Naive thymus-derived CD4-positive, alpha-beta T cell (primary cell): ENCODE data around the gene SUFU. TPM values are rescaled to one million over a fixed set of nuclear protein-coding genes. Genes with fewer than 3 reads are reported as not detected.
A peak's percentile ranks its signal among the peaks of the same experiment; 100 is the strongest.

ENCODE experiments used
- ATAC-seq: fragments of 150-1000 bp; cut with Tn5 transposase; 2 replicates; pipeline ENCODE4 v1.10.0; 2021; ENCODE audit warnings: mild to moderate bottlenecking, moderate library complexity
- CTCF ChIA-PET: fragments of 350-600 bp; sonication (Branson Sonifier 250); formaldehyde crosslinking; loops from one replicate; lab custom pipeline; 2021; ENCODE audit warnings: antibody characterized with exemption; lab: Charles Lee
- POLR2A ChIA-PET: fragments of 350-600 bp; sonication (Branson Sonifier 250); formaldehyde crosslinking; loops from one replicate; lab custom pipeline; 2021; ENCODE audit warnings: antibody characterized with exemption, inconsistent platforms; lab: Charles Lee
- DNase-seq, 9 donors: peaks; one replicate each; pipeline versions ENCODE4 v3.0.0 to v3.0.0-alpha.2; 2020 to 2022; ENCODE audit warnings: mixed read lengths in 1 of 9
- H3K27ac ChIP-seq: one replicate; pipeline ENCODE4 v1.7.0; 2013; ENCODE audit warnings: mild to moderate bottlenecking, low read depth, low read length, moderate library complexity
- H3K27me3 ChIP-seq, 2 donors: one replicate each; pipeline ENCODE4 v1.7.0; 2013; ENCODE audit warnings: low read length in 2 of 2, mild to moderate bottlenecking in 2 of 2, moderate library complexity in 2 of 2; ENCODE audit not compliant: control insufficient read depth in 2 of 2, insufficient read depth in 2 of 2
- H3K36me3 ChIP-seq, 3 experiments: 1 replicate in 2 of 3; 2 replicates in 1 of 3; pipeline ENCODE4 v1.7.0; 2013; ENCODE audit warnings: low read length in 3 of 3, mild to moderate bottlenecking in 3 of 3, moderate library complexity in 1 of 3; ENCODE audit not compliant: insufficient read depth in 3 of 3, control insufficient read depth in 2 of 3
- H3K4me1 ChIP-seq, 2 donors: one replicate each; pipeline ENCODE4 v1.7.0; 2013; ENCODE audit warnings: low read length in 2 of 2, mild to moderate bottlenecking in 2 of 2, moderate library complexity in 1 of 2; ENCODE audit not compliant: control insufficient read depth in 2 of 2, insufficient read depth in 2 of 2
- H3K4me3 ChIP-seq: 2 replicates; pipeline ENCODE4 v1.7.0; 2013; ENCODE audit warnings: mild to moderate bottlenecking, low read length
- H3K9me3 ChIP-seq, 3 experiments: 1 replicate in 2 of 3; 2 replicates in 1 of 3; pipeline ENCODE4 v1.7.0; 2013; ENCODE audit warnings: low read length in 3 of 3; ENCODE audit not compliant: control insufficient read depth in 2 of 3
- H3K27ac Mint-ChIP-seq, 9 donors: one replicate each; pipeline ENCODE4 v1.8.0; 2020 to 2022; ENCODE audit warnings: mixed read lengths in 9 of 9, mild to moderate bottlenecking in 8 of 9, moderate library complexity in 5 of 9, inconsistent platforms in 2 of 9
- H3K27me3 Mint-ChIP-seq, 5 donors: one replicate each; pipeline ENCODE4 v1.8.0; 2021 to 2022; ENCODE audit warnings: mixed read lengths in 5 of 5, mild to moderate bottlenecking in 1 of 5
- H3K36me3 Mint-ChIP-seq, 5 donors: one replicate each; pipeline ENCODE4 v1.8.0; 2020 to 2022; ENCODE audit warnings: mixed read lengths in 5 of 5, mild to moderate bottlenecking in 3 of 5, inconsistent platforms in 1 of 5
- H3K4me1 Mint-ChIP-seq, 7 donors: one replicate each; pipeline ENCODE4 v1.8.0; 2020 to 2022; ENCODE audit warnings: mixed read lengths in 7 of 7, mild to moderate bottlenecking in 3 of 7, inconsistent platforms in 1 of 7
- H3K4me3 Mint-ChIP-seq, 10 donors: one replicate each; pipeline ENCODE4 v1.8.0; 2020 to 2022; ENCODE audit warnings: mild to moderate bottlenecking in 10 of 10, mixed read lengths in 10 of 10, moderate library complexity in 6 of 10, inconsistent platforms in 2 of 10
- H3K9me3 Mint-ChIP-seq, 11 donors: one replicate each; pipeline ENCODE4 v1.8.0; 2020 to 2022; ENCODE audit warnings: mixed read lengths in 11 of 11, mild to moderate bottlenecking in 4 of 11, inconsistent platforms in 1 of 11, moderate library complexity in 1 of 11
- intact Hi-C, 2 donors: fragments of 100-400 bp; cut with micrococcal nuclease; formaldehyde crosslinking; loops; one replicate each; pipeline ENCODE4 v1.15.1; 2023
- polyA plus RNA-seq, 2 donors: library from polyadenylated mRNA; unstranded; fragments of 300-500 nt; fragmentation: Illumina TruSeq; gene quantifications; one replicate each; pipeline ENCODE4 v1.2.3, GENCODE V29; 2021
- total RNA-seq, 6 experiments: library from RNA in 5 of 6; stranded (reverse) in 5 of 6; gene quantifications; 1 replicate in 5 of 6; 2 replicates in 1 of 6; pipeline ENCODE4 v1.2.3 and lab custom pipeline; 2021 to 2026

The SUFU gene
- total and polyA plus RNA-seq, 7 experiments from 2014 or later = 2.9 to 17.5 (median 14.4) TPM

DNA sequence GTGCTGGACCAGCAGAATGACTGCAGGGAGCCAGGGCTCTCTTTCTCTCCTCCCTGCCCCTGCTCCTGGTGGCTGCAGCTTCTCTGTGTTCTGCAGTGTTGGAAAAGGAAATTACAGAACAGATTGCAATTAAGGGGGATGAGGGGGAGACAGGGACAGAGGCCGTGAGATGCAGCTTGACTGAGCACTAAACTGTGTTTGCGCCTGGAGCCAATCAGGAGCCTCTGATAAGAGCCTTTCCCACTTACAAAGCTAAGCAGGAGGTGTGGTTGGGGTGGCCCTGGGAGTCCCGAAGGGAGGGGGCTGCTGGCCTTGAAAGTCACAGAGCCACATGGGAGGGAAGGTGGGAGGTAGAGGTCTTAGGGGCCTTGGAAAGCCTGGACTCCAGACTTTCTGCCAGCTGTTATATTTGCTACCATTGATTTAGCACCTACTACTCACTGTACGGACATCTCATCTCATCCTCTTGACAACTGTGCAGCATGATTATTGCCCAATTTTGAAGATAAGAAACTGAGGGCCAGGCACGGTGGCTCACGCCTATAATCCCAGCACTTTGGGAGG is 167.2 kb downstream of the SUFU start:
- H3K27ac Mint-ChIP-seq = peak overlapping the region in 3 of 9 donors; percentile 12 to 52 (median 36)
- intact Hi-C loops = loop anchor here in 1 of 2 donors (5.0 kb wide), 1 partner anchor 59 kb away; no protein-coding TSS in a partner anchor
- POLR2A ChIA-PET = interaction anchor here (1.2 to 11.1 kb wide), 5 partner anchors 10 to 44 kb away, joined by 3 to 169 read pairs (median 7); partner anchors contain the start of genes ARL3, SFXN2 and TRIM8
- no peak for DNase-seq
- H3K9me3 Mint-ChIP-seq = no peaks in the 10 kb centered on the region
- no peak for ATAC-seq
- Histone ChIP-seq H3K27ac (no peak overlapping the region), H3K4me1 (peaks cover 18 to 41% of the 10 kb centered on the region in 2 donors), H3K4me3 (no peak overlapping the region), H3K9me3 (no peaks in the 10 kb centered on the region), H3K36me3 (no peaks in the 10 kb centered on the region), H3K27me3 (no peaks in the 10 kb centered on the region)
- H3K4me1 Mint-ChIP-seq = peaks cover 39 to 72% (median 56%) of the 10 kb centered on the region in 7 donors
- peaks cover 0 to 4% (median 0%) of the 10 kb centered on the region in 5 donors for H3K36me3 Mint-ChIP-seq
- H3K4me3 Mint-ChIP-seq = no peak overlapping the region
- CTCF ChIA-PET = interaction anchor here (1.4 to 3.0 kb wide), 3 partner anchors 17 to 29 kb away, joined by 3 to 12 read pairs (median 5); no protein-coding TSS in a partner anchor
- no peaks in the 10 kb centered on the region for H3K27me3 Mint-ChIP-seq

GRCh38 chr10:102673236-102673818 is 169.6 kb downstream of the SUFU start:
- Mint-ChIP-seq H3K4me1 (peaks cover 33 to 83% (median 58%) of the 10 kb centered on the region in 7 donors), H3K9me3 (no peaks in the 10 kb centered on the region), H3K27me3 (no peaks in the 10 kb centered on the region), H3K36me3 (peaks cover 0 to 1% (median 0%) of the 10 kb centered on the region in 5 donors), H3K4me3 (peak overlapping the region; percentile 78 to 93 (median 85)), H3K27ac (peak overlapping the region; percentile 75 to 97 (median 91))
- peak overlapping the region; percentile 85 for H3K27ac ChIP-seq
- H3K4me3 ChIP-seq = peak overlapping the region; percentile 52
- H3K4me1 ChIP-seq = peaks cover 18 to 46% of the 10 kb centered on the region in 2 donors
- CTCF ChIA-PET = interaction anchor here (0.6 to 3.5 kb wide), 6 partner anchors 10 to 502 kb away, joined by 3 to 22 read pairs (median 4); partner anchors contain the start of gene TRIM8
- POLR2A ChIA-PET = interaction anchor here (1.0 to 11.1 kb wide), 9 partner anchors 10 to 170 kb away, joined by 3 to 169 read pairs (median 17); partner anchors contain the start of genes ARL3, SFXN2, SUFU and TRIM8
- no peaks in the 10 kb centered on the region for H3K36me3 ChIP-seq
- ATAC-seq = no peak
- intact Hi-C loops = loop anchor here in 1 of 2 donors (5.0 kb wide), 1 partner anchor 61 kb away; no protein-coding TSS in a partner anchor
- H3K9me3 ChIP-seq = no peaks in the 10 kb centered on the region
- no peak for DNase-seq
- no peaks in the 10 kb centered on the region for H3K27me3 ChIP-seq

GRCh38 chr10:102673819-102674511 is 170.2 kb downstream of the SUFU start:
- intact Hi-C loops = loop anchor here (1.0 to 5.0 kb wide), 7 partner anchors 13 to 172 kb away; partner anchors contain the start of genes ACTR1A (in 2 of the 2), ARL3 (in 1 of the 2), SFXN2 (in 1 of the 2) and WBP1L (in 1 of the 2)
- peaks cover 18 to 41% of the 10 kb centered on the region in 2 donors for H3K4me1 ChIP-seq
- H3K4me3 ChIP-seq = peak overlapping the region; percentile 52
- Mint-ChIP-seq H3K4me3 (peak overlapping the region; percentile 78 to 93 (median 85)), H3K4me1 (peaks cover 36 to 82% (median 58%) of the 10 kb centered on the region in 7 donors), H3K27ac (peak overlapping the region; percentile 75 to 97 (median 91)), H3K27me3 (no peaks in the 10 kb centered on the region), H3K9me3 (no peaks in the 10 kb centered on the region), H3K36me3 (peaks cover 0 to 1% (median 0%) of the 10 kb centered on the region in 5 donors)
- peak; percentile 34 to 91 (median 89) for DNase-seq
- H3K9me3 ChIP-seq = no peaks in the 10 kb centered on the region
- ChIA-PET POLR2A (interaction anchor here (0.8 to 11.1 kb wide), 9 partner anchors 9 to 170 kb away, joined by 3 to 169 read pairs (median 17); partner anchors contain the start of genes ARL3, SFXN2, SUFU and TRIM8), CTCF (interaction anchor here (0.6 to 3.5 kb wide), 7 partner anchors 11 to 90 kb away, joined by 3 to 22 read pairs (median 3); partner anchors contain the start of genes ARL3, SFXN2 and TRIM8)
- H3K27me3 ChIP-seq = no peaks in the 10 kb centered on the region
- H3K36me3 ChIP-seq = no peaks in the 10 kb centered on the region
- peak; percentile 91 for ATAC-seq
- peak overlapping the region; percentile 85 for H3K27ac ChIP-seq

DNA sequence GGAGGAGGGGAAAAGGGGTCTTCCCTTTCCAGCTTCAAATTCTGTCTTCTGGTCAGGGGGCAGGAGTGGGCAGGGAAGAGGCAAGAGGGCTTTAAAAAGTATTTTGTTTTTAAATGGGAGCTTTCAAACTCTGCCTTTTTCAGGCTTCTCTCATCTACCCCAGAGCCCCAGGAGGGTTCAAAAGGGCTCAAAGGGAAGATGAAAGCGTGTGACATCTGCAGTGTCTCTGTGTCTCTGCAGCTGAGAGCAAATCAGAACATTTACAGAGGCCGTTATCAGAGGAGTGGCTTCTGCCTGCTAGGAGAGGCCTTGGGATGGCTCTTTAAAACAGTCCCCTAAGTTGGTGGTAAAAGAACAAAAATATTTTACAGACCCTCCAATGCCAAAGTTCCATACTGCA is 170.8 kb downstream of the SUFU start:
- H3K36me3 Mint-ChIP-seq = peaks cover 0 to 1% (median 0%) of the 10 kb centered on the region in 5 donors
- intact Hi-C loops = loop anchor here (1.0 to 5.0 kb wide), 7 partner anchors 13 to 172 kb away; partner anchors contain the start of genes ACTR1A (in 2 of the 2), ARL3 (in 1 of the 2), SFXN2 (in 1 of the 2) and WBP1L (in 1 of the 2)
- peaks cover 32 to 76% (median 52%) of the 10 kb centered on the region in 7 donors for H3K4me1 Mint-ChIP-seq
- H3K36me3 ChIP-seq = no peaks in the 10 kb centered on the region
- peaks cover 18 to 36% of the 10 kb centered on the region in 2 donors for H3K4me1 ChIP-seq
- no peaks in the 10 kb centered on the region for H3K9me3 ChIP-seq
- peak overlapping the region; percentile 74 to 97 (median 91) for H3K27ac Mint-ChIP-seq
- peak overlapping the region; percentile 78 to 93 (median 85) for H3K4me3 Mint-ChIP-seq
- DNase-seq (peak in 4 of 9 donors; percentile 46 to 63 (median 56)), ATAC-seq (peak; percentile 58)
- no peaks in the 10 kb centered on the region for H3K27me3 Mint-ChIP-seq
- peak overlapping the region; percentile 52 for H3K4me3 ChIP-seq
- ChIA-PET CTCF (interaction anchor here (0.8 to 3.5 kb wide), 6 partner anchors 10 to 40 kb away, joined by 3 to 22 read pairs (median 6); partner anchors contain the start of genes ARL3, SFXN2 and TRIM8), POLR2A (interaction anchor here (0.8 to 11.1 kb wide), 11 partner anchors 9 to 278 kb away, joined by 3 to 169 read pairs (median 8); partner anchors contain the start of genes ARL3, SFXN2, SUFU and TRIM8)
- H3K9me3 Mint-ChIP-seq = no peaks in the 10 kb centered on the region
- peak overlapping the region; percentile 85 for H3K27ac ChIP-seq
- no peaks in the 10 kb centered on the region for H3K27me3 ChIP-seq

GRCh38 chr10:102675011-102675665 is 171.4 kb downstream of the SUFU start:
- ChIA-PET POLR2A (interaction anchor here (0.8 to 11.1 kb wide), 10 partner anchors 8 to 278 kb away, joined by 3 to 169 read pairs (median 12); partner anchors contain the start of genes ARL3, SFXN2 and TRIM8), CTCF (interaction anchor here (0.6 to 3.5 kb wide), 10 partner anchors 10 to 175 kb away, joined by 3 to 22 read pairs (median 4); partner anchors contain the start of genes ARL3, SFXN2 and TRIM8)
- H3K36me3 ChIP-seq = no peaks in the 10 kb centered on the region
- intact Hi-C loops = no loop called here
- peaks cover 18 to 36% of the 10 kb centered on the region in 2 donors for H3K4me1 ChIP-seq
- H3K27ac ChIP-seq = peak overlapping the region; percentile 85
- no peaks in the 10 kb centered on the region for H3K27me3 Mint-ChIP-seq
- no peaks in the 10 kb centered on the region for H3K9me3 ChIP-seq
- peak overlapping the region; percentile 78 to 93 (median 85) for H3K4me3 Mint-ChIP-seq
- peak overlapping the region; percentile 74 to 97 (median 91) for H3K27ac Mint-ChIP-seq
- H3K4me1 Mint-ChIP-seq = peaks cover 27 to 70% (median 49%) of the 10 kb centered on the region in 7 donors
- peak overlapping the region; percentile 52 for H3K4me3 ChIP-seq
- H3K36me3 Mint-ChIP-seq = peaks cover 0 to 1% (median 0%) of the 10 kb centered on the region in 5 donors
- ATAC-seq = no peak
- no peaks in the 10 kb centered on the region for H3K27me3 ChIP-seq
- H3K9me3 Mint-ChIP-seq = no peaks in the 10 kb centered on the region
- DNase-seq = no peak
